Activated T-cell treated with anti-CD3 and anti-CD28 coated beads, Interleukin-2, amount 50 U/mL, for 48 hours (primary cell): ENCODE measurements around the gene C2orf49.
"Not testable (repeated sequence)": the region's sequence is repeated elsewhere in the genome, so short reads cannot be mapped to it uniquely, and the experiment has no call there.

Source experiments
- DNase-seq, 2 experiments: peaks; one replicate each; pipeline ENCODE4 v3.0.0-alpha.2; 2020

The C2orf49 gene

GRCh38 chr2:105321875-105322646, 15.3 kb upstream of the C2orf49 start:
- DNase-seq = no peak

DNA sequence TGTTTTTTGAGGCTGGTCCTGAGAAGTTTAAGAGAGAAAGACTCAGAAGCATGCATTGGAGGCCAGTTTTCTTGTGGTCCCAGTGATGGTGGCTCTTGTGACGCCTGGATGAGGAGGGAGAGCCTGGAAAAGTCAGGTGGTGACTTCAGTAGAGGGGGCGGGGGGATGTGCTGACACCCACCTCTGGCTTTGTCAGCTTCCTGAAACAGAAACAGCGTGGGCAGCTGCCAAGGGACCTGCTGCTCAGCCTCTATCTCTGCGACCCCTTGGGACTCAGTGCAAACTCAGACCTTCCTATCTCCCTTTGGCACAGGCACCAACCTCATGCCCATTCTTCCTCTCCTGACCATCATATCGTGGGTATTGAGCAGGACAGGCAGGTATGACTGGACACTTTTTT, 14.2 kb upstream of the C2orf49 start:
- no peak for DNase-seq

- no peak for DNase-seq
Measured at GRCh38 chr2:105324101-105324500, 13.2 kb upstream of the C2orf49 start.

GRCh38 chr2:105324732-105325131, 12.6 kb upstream of the C2orf49 start:
- DNase-seq = no peak

DNA sequence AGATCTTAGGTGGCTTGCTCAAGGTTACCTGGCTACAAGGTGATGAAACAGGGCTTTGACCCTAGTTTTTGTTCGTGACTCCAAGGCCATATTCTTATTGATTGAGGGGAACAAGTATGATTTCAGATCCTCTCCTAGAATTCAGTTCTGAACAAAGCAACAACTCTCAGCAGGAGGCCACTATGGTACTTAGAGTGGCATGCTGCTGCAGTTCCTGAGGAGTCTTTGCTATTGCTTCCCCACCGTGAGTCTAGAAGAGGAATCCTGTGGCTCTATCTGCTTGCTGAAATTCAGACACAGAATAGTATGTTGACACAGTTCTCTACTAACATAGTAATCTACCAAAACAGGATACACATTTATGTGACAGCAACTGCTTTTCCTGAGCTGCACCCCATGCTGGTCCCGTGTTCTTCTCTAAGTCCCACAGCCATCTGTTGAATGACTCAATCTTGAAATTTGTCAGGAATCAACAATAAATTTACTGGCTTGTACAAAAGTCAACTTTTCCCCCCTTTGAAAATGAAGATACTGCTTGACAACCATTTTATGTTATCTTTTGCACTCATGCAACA, 11.9 kb upstream of the C2orf49 start:
- DNase-seq = no peak

- DNase-seq = not testable (repeated sequence)
Measured at GRCh38 chr2:105327271-105327670, 10.1 kb upstream of the C2orf49 start.

DNA sequence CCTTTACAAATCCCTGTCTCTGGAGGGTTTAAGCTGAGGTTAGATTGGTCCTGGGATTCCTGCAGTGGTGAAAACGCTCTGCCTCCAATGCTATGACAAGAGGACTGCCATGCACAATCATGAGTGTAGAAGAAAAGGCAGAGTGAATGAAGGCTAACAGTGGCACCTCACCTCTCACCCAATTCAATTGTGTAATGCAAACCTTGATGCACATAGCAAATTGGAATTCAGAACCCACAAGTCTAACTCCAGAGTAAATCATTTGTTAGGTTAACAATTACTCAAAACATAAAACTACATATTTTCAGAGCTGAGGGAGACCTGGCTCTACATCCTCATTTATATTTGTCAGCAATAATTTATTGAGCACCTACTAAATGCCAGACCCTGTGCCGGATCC, 9.7 kb upstream of the C2orf49 start:
- DNase-seq = no peak

GRCh38 chr2:105328281-105329196, 8.8 kb upstream of the C2orf49 start:
- DNase-seq = peak; percentile 48

DNA sequence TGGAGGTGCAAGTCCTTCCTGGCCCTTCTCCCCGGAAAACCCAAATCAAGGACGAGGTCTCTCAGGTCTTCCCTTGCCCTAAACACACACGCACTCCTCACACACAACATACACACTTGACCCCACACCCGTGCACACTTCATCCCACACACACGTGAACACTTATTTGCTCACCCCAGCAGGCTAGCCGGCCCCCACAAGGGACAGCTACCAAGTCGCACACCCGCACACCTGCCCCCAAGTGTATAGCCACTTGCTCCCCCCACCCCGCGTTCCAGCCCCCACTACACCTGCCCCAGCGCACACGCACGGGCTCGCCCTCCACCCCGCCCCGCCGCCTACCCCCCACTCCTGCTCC, 8.2 kb upstream of the C2orf49 start:
- DNase-seq = peak; percentile 44 to 48

DNA sequence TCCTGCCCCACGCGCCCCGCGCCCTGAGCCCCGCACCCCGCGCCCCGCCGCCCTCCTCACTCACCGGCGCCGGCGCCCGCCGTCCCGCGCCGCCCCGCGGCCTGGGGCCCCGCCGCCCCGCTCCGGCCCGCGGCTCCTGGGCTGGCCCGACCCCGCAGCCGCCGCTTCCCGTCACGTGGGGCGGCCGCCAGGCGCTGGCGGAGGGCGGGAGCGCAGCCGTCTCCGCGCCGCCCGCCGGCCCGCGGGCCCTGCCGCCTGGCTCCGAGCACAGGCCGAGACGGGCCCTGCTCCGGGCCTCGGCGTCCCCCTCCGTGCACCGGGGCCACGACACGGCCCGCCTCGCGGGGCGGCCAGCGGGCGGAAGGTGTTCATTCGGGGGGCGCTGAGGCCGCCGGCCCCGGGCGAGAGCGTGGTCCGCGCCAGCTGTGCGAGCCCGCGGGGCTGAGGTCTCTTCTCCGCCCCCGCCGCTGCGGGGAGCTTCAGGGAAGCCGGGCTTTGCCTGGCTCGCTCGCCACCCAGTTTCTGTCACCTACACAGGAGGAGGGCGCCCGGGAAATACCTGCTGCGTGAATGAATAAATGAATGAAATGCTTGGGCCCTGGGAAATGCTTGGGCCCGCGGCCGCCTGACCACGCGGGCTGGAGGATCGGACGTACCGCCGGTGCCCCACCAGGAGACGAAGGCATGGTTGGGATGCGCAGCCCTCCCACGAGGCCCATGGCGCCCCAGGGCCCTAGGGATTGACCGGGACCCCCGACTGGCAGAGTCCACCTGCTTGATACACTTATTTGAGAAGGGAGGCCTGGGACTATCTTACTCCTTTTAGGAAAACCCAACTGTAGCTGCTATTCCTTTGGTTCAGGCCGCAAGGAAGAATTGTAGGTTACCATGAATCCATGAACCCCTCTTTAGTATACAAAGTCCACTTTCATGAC, 7.5 kb upstream of the C2orf49 start, which contains the start of gene TGFBRAP1:
Gene TGFBRAP1 (minus strand): TSS at position 175 of the 935 bp plus-strand sequence. CDS start 21,434 bp downstream, outside the sequence.
- DNase-seq = peak; percentile 71 to 76

- DNase-seq = peak; percentile 41 to 42
Measured at GRCh38 chr2:105330681-105331375, 6.5 kb upstream of the C2orf49 start.

GRCh38 chr2:105334211-105334610, 3.1 kb upstream of the C2orf49 start:
- no peak for DNase-seq

GRCh38 chr2:105335469-105335868, 1.9 kb upstream of the C2orf49 start:
- DNase-seq = no peak

- no peak for DNase-seq
Measured at GRCh38 chr2:105336786-105337121, 586 bp upstream of the C2orf49 start.

DNA sequence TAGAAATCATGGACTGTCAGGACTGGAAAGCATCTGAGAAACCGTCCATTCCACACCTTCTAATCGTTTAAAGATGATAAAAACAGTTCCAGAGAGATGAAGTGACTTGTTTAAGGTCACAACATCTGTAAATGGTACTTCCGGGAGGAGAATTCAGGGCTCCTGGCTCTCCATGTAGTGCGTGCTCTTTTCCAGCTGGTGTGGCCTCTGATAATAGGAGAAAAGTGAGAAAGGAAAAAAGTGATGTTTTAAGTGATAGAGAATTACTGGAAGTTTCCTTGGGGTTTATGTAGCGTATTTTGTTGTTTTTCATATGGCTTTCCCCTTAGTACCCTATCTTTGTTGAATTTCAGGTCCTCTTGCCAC, 663 bp downstream of the C2orf49 start:
- no peak for DNase-seq

DNA sequence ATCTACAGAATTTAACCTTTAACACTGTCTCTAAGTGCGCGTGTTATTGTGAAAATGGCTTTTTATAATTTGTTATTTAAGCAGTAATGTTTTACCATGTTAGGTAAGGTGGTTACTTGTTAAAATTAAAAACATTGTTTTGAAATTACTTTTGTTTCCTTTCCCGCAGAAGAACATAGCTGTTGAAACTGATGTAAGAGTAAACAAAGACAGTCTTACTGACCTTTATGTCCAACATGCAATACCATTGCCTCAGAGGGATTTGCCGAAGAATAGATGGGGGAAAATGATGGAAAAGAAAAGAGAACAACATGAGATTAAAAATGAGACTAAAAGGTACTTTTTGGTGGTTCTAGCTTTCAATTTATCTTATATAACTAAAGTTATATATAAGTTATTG, 2.1 kb downstream of the C2orf49 start:
- no peak for DNase-seq

- no peak for DNase-seq
Measured at GRCh38 chr2:105344704-105345345, 7.5 kb downstream of the C2orf49 start.

DNA sequence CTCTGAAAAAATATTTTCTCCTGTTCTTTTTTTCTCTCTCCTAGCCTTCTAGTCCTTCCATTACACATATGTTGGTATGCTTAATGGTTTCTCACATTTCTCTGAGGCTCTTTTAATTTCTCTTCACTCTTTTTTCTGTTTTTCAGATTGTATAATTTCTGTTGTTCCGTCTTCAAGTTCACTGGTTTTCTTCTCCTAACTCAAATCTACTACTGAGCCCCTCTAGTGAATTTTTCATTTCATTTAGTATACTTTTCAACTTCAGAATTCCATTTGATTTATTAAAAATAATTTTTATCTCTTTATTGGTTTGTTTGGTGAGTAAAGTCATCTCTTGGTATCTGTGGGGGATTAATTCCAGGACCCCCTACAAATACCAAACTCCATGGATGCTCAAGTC, 19.8 kb downstream of the C2orf49 start:
- DNase-seq = no peak

- DNase-seq = no peak
Measured at GRCh38 chr2:105358593-105358992, 21.3 kb downstream of the C2orf49 start.

GRCh38 chr2:105361102-105361889, 24.0 kb downstream of the C2orf49 start:
- DNase-seq = no peak
